Measurements from ENCODE around the gene VSTM2L. TPM values are rescaled to one million over a fixed set of nuclear protein-coding genes. Genes with fewer than 3 reads are reported as not detected.

The VSTM2L gene
- total and polyA plus RNA-seq, 2 of the 4 experiments (the other 2 are of a cell fraction), result 0.18 to 0.19 TPM

GRCh38 chr20:37904008-37904642 lies 1.2 kb downstream of the VSTM2L start:
- Histone ChIP-seq H3K4ac (ENCODE audit: low read depth, low read length) (no peak overlapping the region), H2BK20ac (ENCODE audit: low read depth, low read length) (no peak overlapping the region), H3K79me1 (ENCODE audit: low read depth in 1 of 2, low read length in 2 of 2) (no peaks in the 10 kb centered on the region), H2AK5ac (ENCODE audit: low read depth, low read length) (no peak overlapping the region), H4K8ac (ENCODE audit: low read depth in 2 of 2, low read length in 2 of 2) (no peak overlapping the region), H3K4me2 (ENCODE audit: low read depth, low read length) (no peak overlapping the region; the same call in 1 of the 2 replicates), H3K27me3 (ENCODE audit: control insufficient read depth, insufficient read depth, low read length) (peaks cover 76% of the 10 kb centered on the region), H2AFZ (replicated peaks; ENCODE audit: low read length, poor library complexity) (no peak overlapping the region), H3K9me1 (ENCODE audit: insufficient read depth, low read length) (0 out of 2 replicates have a peak, but pooled peaks cover 2% of the 10 kb centered on the region), H2BK120ac (ENCODE audit: low read depth, low read length) (no peak overlapping the region), H3K36me3 (ENCODE audit: control insufficient read depth, insufficient read depth, low read length) (no peaks in the 10 kb centered on the region), H4K20me1 (ENCODE audit: insufficient read depth, low read length) (peaks cover 10% of the 10 kb centered on the region), H2BK5ac (ENCODE audit: low read depth, low read length, poor library complexity, severe bottlenecking) (no peak overlapping the region), H4K5ac (ENCODE audit: low read depth, low read length) (no peak overlapping the region), H3K9me3 (ENCODE audit: control insufficient read depth, insufficient read depth, low read length) (no peaks in the 10 kb centered on the region), H3K4me3 (ENCODE audit: insufficient read depth, low read depth, low read length) (no peak overlapping the region), H3K9ac (ENCODE audit: low read depth, low read length) (no peak overlapping the region), H3K18ac (ENCODE audit: low read depth, low read length) (no peak overlapping the region), H3K56ac (ENCODE audit: extremely low read depth, insufficient read depth, low read length) (no peak overlapping the region), H2BK15ac (ENCODE audit: low read depth, low read length) (no peak overlapping the region), H2AK9ac (replicated peaks; ENCODE audit: low read depth, low read length, poor library complexity) (no peak overlapping the region), H4K91ac (ENCODE audit: insufficient read depth, low read depth, low read length) (no peak overlapping the region), H3K14ac (replicated peaks; ENCODE audit: low read depth, low read length) (no peak overlapping the region), H3K27ac (ENCODE audit: insufficient read depth, low read length) (no peak overlapping the region), H3K4me1 (ENCODE audit: control insufficient read depth, insufficient read depth, low read length) (peaks cover 5% of the 10 kb centered on the region; the same call in 1 of the 2 replicates), H3K23ac (ENCODE audit: low read depth, low read length) (no peak overlapping the region)
- 28% methylated on average over 2 of the region's 12 CpGs; no CpG with 5 or more reads in 1 of the 2 experiments for WGBS, 2 experiments (ENCODE audit: extremely low coverage in 2 of 2, insufficient read length in 1 of 2)
- dilution Hi-C loops (cut with HindIII; ENCODE audit: low sequenced_read_pairs, unreplicated experiment), result no loop called here
- TF ChIP-seq RAD21 (IDR thresholded peaks at IDR 0.05; ENCODE audit: low read length), result no peak
- TF ChIP-seq FOS (IDR thresholded peaks at IDR 0.05; ENCODE audit: low read depth, low read length), result no peak
- TF ChIP-seq RCOR1 (IDR thresholded peaks at IDR 0.05; ENCODE audit: insufficient replicate concordance, low read length), result no peak
- no peak for TF ChIP-seq USF2 (IDR thresholded peaks at IDR 0.05; ENCODE audit: low read depth, low read length)
- TF ChIP-seq MAZ (IDR thresholded peaks at IDR 0.05; ENCODE audit: borderline replicate concordance, low read depth, low read length), result no peak
- TF ChIP-seq NFE2L2 (IDR thresholded peaks at IDR 0.05; ENCODE audit: low read depth, low read length), result no peak
- TF ChIP-seq CHD1 (IDR thresholded peaks at IDR 0.05; ENCODE audit: low read depth, low read length), result no peak
- no peak for TF ChIP-seq MXI1 (IDR thresholded peaks at IDR 0.05; ENCODE audit: borderline replicate concordance, low read depth, low read length)
- TF ChIP-seq POLR2A (IDR thresholded peaks at IDR 0.05; ENCODE audit: low read depth, low read length), result no peak
- TF ChIP-seq CEBPB (IDR thresholded peaks at IDR 0.05; ENCODE audit: low read depth, low read length), result no peak
- no peak for TF ChIP-seq BHLHE40 (IDR thresholded peaks at IDR 0.05; ENCODE audit: low read depth, low read length)
- no peak for TF ChIP-seq ELK1 (IDR thresholded peaks at IDR 0.05; ENCODE audit: borderline replicate concordance, low read depth, low read length)
- no peak for TF ChIP-seq RFX5 (IDR thresholded peaks at IDR 0.05; ENCODE audit: low read depth, low read length)
- no peak for TF ChIP-seq MAFK (IDR thresholded peaks at IDR 0.05; ENCODE audit: low read depth, low read length)
- TF ChIP-seq CTCF (conservative IDR thresholded peaks at IDR 0.05; ENCODE audit: low read depth, low read length), result no peak
- no peak for TF ChIP-seq SMC3 (IDR thresholded peaks at IDR 0.05; ENCODE audit: low read depth, low read length)
- ATAC-seq (ENCODE audit: low read depth) (no peak), DNase-seq (no peak)
- intact Hi-C loops (cut with micrococcal nuclease), result loop anchor here (5.0 to 10.0 kb wide), 2 partner anchors 143 to 421 kb away; no protein-coding TSS in a partner anchor
- BruUV-seq (replicated peaks), result no TSS peak
- CTCF ChIA-PET, result no interaction called here
- in situ Hi-C loops (cut with MboI; ENCODE audit: low sequenced_read_pairs), result no loop called here
- POLR2A ChIA-PET (ENCODE audit: unreplicated experiment), result no interaction called here
